NCI-H2227 treated with DMSO at 0.1 percent for 48 hours (cell line): ENCODE results near the gene MBD3.
A peak's percentile ranks its signal among the peaks of the same experiment; 100 is the strongest.

Experiments
- DNase-seq: peaks from one replicate; lab custom pipeline; 2025; lab: John Stamatoyannopoulos, UW

MBD3 gene

DNA sequence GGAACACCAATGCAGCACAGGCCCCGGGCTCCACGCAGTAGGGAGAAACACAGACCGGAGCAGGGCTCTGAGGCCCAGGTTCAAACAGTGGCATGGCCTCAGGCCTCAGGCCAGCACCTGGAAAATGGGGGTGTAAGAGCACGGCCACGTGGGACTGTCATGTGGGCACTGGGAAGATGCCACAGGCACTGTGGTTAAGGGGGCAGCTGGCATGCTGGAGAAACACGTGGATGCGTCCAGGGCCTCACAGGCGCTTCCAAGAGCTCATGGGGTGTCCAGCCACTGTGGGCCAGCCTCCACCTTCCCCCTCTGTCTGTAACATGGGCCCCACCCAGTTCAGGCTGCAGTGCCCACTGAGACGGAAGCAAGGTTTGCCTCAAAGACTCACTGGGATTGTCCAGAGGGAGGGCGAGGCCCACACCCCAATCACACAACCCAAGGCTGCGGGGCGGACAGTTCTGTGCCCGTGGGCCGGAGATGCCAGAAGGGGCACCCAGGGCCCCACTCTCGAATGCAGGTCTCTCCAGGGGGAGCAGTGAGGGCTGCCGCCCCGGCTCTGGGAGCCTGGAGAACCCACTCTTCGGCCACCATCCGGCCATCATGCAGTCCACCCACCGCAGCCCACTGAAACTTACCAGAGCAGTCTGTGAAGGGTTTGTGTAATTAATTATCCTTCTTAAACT, 6.3 kb upstream of the MBD3 start:
- DNase-seq: no peak

DNA sequence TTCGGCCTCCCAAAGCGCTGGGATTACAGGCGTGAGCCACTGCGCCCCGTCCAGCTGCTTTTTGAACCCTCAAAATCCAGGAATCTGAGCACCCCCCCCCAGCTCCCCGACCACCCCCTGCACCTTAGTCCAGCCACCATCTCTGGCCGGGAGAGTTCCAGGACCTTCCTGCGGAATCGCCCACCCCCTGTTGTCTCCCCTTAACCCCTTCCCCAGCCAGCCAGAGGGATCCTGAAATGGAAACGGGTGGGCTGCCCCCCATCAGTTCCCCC, 772 bp upstream of the MBD3 start:
- no peak for DNase-seq

DNA sequence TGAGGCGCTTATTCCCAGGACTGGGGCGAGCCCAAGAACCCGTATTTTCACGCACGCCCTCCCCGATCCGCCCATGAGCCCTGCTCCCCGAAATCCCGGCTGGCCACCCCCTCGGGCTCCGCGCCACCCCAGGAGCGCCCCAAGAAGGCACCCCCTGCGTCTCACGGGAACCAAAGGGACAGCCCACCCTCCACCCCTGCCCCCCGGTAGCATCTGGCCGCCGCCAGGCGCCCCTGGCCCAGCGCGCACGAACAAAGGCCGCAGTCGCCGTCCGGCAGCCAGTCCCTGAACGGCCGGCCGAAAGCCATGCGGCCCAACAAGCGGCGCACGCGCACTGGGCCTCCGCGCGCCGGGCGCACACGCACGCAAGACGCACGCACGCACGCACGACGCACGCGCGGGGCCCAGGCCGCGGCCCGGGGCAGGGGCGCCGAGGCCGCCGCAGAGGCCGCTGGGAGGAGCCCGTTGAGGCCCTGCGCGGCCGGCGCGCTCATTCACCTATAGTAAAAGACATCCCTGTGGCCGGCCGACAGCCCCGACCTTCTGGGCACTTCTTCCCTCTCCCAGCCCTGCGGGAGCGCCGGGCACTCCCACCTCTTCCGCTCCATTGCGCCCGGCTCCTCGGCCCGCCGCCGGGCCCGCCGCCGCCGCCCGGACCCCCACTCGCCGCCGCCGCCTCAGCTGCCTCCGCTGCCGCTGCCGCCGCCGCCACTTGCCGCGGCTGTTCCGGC, 476 bp downstream of the MBD3 start:
- DNase-seq: peak; percentile 54

DNA sequence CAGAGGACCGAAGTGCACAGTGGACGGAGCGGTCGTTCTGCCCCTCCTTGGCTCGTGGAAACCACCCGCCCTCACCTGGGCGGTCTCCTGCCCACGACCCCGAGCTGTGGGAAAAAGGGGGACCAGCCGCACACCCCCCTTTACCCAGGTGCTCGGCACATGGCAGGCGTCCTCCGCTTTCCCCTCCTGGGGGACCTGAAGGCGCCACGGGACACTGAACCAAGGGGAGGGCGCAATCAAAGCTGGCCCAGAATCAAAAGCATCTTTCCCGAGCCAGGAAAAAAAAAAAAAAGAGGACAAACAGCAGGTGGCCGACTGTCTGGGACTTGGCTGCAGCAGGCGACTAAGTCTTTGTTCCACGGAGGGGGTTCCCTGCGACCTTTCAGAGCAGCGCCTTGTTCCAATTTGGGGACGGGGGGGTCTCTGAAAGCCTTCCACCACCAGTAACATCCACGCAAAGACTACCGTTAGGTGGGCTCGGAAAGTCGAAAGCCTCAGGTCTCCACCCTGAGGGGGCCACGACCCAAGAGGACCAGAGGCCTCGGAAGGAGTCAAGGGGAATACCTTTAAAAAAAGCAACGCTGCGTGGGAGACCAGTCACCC, 1.1 kb downstream of the MBD3 start:
- no peak for DNase-seq

DNA sequence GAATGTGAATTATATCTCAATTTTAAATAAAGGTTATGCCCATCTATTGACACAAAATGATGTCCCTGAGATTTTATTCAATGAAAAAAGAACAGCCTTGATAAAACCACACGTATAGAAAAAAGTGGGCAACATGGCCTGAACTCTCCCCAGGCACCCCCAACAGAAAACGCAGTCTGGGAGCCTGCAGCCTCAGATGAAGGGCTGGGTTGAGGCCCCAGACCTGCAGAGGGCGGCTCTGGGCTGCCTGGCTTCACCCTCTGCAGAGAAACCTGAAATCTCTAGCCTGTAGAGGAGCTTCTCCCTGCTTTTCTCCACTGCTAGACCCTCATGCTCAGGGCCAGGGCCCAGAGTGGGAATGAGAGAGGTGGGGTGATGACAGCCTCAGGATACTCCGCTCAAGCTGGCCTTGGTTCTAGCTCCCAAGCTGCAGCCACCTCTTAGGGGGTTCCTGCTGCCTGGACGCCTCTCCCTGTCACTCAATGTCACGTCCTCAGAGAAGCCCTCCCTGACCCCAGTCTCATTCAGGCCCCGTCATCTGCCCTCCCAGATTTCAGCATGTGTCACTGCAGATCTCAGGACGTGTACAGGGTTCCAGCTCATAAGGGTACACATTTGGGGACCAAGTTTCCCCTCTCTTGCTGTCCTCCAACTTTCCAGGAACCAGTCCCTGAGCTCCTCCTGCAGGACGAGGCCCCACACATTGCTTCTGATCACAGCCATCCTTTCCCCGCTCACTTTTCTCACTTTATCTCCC, 1.8 kb downstream of the MBD3 start:
- DNase-seq: peak; percentile 6

DNA sequence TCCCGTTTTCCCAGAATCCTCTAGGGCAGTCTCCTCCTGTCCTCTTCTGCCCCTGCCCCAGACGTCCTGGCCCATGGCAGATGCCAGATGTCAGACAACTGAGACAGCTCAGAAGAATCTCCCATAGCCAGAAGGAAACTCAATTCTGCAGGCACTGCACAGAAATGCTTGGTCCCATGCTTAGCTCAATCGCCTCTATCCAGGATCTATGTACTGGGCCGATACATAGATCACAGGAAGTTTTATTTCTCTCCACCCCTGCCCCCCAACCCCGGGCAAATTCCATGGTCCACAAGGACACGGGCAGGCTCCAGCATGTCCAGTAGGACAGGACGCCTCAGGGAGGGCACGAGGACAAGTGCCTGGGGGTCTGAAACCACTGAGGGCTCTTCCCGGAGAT, 4.8 kb downstream of the MBD3 start:
- DNase-seq: no peak

DNA sequence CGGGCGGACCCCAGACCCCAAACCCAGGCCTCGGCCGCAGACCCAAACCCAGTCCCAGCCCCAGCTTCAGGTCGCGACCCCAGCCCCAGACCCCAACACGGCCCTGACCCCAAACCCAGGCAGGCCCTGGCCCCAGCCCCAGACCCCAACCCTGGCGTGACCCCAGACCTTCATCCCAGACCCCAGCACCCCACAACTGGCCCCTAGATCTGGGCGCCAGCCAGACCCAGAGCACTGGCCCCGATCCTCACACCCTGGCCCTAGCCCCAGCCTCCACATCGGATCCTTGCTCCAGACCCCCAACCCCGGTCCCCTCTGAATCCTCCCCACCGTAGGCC, 7.5 kb downstream of the MBD3 start:
- no peak for DNase-seq

DNA sequence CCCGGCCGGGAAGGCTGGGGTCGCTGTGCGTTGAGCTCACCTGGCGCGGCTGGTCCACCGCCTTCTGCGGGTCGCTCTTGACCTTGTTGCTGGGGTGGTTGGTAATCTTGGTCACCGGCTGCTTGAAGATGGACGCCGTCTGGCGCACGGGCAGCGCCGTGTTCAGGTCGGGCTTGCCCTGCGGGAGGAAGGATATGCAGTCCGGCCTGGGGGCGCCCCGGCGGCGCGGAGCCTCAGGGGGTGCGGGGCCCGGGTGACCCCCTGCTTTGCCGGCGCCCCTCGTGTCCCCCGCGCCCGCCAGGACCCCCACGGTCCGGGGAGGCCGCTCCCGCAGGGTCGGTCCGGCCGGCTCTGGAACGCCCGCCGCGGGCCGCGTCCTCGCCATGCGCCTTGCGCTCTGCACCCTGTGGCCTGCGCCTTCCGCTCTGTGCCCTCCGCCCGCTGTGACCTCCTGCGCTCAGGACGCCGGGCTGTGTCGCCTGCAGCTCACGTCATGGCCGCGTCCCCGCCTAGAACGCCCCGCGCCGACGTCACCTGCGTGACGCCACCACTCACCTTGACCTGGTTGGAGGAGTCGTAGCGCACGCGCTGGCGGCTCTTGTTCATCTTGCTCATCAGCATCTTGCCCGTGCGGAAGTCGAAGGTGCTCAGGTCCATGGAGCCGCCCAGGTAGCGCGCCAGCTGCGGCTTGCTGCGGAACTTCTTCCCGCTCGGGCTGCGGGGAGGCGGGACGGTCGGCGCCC, 8.0 kb downstream of the MBD3 start:
- DNase-seq: no peak

DNA sequence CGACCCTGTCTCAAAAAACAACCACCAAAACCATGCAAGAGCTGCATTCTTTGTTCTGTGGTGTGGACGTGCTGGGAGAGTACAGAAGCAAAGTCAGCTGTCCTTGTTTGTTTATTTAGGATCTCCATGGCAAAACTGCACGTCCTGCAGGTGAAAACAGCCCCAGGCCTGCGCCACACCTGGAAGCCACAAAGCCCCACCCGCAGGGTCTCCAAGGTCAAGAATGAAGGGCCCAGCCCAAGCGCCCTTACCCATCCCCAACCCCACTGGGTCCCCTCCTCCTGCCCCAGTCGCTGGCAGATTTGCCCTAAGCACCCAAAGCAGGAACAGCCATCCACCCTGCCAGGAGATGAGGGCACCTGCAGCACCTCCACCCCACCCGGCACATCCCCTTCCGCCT, 10.5 kb downstream of the MBD3 start:
- DNase-seq: no peak

DNA sequence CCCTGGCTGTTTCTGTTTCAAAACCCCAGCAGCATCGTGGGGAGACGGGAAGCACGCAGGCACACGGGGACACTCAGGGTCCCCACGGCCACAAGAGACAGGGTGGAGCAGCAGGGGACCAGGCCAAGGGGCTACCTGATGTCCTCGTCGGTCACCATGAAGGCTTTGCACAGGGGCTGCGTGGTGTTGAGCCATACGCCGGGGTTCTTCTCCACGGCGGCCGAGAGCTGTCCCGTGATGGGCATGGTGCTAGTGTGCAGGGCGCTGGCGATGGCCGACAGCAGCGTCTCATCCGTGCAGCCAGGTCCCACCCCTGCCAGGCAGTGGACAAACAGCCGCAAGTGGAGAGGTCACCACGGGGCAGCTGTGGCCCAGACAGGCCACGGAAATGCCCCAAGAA, 11.7 kb downstream of the MBD3 start:
- DNase-seq: no peak

DNA sequence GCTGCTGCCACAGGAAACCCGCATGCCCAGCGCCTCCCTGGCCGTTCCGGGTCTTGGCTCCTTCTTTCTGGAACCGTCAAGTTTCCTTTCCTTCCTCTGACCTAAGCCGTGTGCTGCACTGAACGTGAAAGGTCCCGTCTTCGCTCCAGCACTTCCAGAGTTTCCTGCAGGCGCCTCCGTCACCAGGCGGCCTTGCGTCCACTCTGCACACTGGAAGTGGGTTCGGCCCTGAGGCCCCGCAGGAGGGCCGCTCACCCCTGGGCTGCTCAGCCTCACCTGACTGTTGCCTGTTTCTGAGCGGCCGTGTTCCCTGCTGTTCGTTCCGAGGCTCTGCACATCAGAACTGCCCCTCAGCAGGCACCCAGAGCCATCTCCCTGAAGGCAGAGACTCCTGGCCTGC, 12.3 kb downstream of the MBD3 start:
- DNase-seq: no peak

DNA sequence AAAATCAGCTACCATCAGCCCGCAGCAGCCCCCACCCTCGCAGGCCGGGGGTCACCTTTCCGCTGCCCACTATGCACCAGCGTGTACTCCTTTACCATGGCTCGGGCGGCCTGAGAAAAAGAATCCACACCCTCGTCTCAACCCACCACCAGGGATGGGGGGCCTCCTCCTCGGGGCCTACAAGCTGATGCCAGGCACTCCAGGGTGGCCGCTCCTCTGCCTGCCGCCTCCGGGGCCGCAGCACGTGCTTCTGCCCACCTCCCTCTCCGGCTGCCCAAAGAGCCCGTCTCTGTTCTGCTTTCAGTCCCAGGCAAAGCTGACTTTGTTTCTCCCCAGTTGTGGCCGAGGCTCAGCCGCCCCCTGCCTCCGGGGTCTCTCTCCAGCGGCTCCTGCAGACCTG, 13.4 kb downstream of the MBD3 start:
- DNase-seq: no peak

DNA sequence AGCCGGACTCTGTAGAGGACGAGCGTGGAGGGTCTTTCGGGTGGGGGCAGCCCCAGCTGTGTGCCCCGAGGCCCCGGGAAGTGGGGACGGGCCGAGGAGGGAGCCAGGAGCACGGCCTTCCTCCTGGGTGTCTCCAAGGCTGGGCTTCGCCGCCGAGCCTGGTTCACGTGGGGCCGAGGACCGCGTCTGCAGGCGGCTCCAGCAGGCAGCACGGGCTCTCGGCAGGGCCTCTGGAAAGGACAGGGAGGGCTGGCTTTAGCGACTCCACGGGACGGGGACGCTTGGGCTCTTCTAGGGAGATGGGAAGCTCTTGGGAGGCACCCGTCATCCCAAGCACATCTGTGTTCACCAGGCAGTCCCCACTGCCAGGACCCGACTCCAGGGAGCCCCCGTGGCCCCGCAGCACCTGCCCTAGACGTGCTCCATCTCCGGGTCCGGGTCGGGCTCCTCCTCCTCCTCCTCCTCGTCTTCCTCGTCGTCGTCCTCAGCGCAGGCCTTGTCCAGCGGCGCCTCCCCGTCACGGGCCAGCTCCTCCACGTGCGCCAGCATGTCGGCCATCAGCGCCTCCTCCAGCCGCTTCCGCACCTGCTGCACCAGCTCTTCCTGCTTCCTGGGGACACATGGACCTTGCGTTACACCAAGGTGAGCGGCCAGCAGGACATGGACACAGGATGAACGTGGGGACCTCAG, 14.6 kb downstream of the MBD3 start:
- DNase-seq: no peak

DNA sequence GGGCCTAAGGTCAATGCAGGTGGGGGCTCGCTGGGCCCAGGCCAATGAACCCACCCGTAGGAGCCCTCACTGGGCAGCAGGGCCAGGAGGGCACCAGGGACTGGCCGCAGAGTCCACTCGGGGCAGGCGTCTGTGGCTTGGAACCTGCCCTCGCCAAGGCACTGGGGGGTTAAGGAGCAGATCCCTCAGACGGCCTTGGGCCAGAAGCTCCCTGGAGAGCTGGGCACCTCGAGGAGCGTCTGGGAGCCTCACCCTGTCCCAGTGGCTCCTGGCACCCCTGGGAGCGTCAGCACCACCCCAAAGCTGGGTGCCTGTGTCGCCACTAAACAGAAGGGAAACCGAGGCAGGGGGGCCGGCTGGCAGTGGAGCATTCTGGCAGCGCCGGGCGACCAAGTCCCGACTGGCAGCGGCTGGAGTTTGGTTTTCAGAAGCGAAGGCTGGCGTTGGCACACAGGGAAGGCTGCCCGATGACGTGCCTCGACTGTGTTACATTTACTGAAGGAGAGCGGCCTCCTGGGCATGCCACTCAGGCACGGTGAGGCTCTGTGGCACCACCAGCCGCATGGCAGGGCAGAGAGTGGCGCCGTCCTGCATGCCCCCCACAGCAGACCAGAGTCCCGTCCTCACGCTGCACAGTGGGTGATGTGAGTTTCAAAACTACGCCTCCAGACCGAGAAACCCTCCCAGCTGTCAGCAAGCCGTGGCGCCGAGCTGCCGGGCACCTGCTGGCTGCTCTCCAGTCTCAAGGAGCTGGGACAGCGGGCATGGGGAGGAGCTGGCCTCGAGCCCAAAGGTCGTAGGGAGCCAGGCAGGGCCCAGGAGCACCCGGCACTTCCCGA, 15.4 kb downstream of the MBD3 start:
- DNase-seq: no peak

DNA sequence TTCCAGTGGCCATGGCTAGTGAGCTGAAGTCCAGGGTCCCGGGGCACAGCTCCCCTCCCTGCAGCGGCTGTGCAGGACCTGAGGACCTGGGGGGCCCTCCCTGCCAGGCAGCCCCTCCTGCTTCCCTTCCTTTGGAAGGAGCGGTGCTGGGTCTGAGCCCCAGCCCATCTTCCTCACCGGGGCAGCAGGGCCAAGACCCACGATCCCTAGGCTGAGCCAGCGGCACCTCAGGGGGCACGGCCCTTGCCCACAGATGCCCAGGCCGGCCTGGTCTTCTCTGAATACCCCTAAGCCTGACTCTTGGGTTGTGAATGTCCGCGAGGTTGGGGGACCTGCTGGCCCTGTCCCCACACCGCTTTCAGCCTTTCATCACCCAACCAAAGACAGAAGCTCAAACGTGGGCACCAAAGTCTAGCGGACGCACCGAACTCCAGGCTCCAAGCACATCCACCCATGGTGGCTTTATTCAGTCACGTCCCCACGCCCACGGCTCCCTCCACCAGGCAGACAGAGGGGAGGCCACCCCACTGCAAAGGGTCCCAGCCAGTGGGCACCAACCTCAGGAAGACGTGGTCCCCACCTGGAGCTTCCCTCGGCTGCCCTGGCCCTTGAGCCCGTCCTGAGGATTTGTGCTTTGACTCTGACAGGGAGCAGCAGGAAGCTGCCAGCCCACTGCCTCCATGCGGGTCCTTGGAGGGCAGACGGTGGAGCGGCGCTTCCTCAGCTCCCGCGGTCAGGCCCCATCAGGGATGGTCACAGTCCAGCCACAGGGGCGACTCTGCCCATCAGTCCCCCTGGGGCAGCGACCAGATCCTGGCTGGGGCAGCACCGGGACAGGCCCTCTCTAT, 16.2 kb downstream of the MBD3 start:
- DNase-seq: no peak

DNA sequence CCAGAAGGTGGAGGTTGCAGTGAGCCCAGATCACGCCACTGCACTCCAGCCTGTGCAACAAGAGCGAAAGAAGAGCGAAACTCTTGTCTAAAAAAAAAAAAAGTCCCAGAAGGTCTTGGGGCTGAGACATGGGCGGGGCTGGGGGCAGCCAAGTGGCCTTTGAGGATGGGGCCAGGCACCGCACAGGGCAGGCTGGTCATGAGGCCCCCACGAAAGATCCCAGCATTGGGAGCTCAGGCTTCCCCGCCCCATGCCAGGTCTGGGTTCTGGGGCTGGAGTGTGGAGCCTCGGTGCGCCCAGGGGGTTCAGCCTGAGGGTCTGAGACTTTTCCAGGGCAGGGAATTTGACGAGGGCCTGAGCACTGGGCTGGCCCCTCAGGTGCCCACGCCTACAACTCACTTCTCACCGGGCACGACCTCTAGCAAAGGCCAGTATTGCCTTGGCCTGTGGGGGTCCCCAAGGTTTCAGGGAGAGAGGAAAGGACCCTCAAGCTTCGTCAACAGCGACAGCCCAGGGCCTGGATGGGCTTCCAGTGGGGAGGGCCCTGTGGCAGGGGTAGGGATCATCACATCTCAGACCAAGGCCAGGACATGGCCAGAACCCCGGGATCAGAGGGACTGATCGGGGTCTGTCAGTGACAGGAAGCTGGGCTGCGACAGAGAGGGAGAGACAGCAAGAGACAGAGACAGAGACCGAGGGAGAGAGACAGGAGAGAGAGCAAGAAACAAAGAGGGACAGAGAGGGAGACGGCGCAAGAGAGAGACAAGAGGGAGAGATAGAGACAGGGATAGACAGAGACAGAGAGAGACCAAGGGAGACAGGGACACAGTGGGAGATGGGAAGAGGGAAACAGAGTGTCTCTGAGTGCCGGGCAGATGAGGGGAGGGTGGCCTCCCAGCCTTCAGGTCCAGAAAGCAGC, 17.1 kb downstream of the MBD3 start:
- DNase-seq: no peak

DNA sequence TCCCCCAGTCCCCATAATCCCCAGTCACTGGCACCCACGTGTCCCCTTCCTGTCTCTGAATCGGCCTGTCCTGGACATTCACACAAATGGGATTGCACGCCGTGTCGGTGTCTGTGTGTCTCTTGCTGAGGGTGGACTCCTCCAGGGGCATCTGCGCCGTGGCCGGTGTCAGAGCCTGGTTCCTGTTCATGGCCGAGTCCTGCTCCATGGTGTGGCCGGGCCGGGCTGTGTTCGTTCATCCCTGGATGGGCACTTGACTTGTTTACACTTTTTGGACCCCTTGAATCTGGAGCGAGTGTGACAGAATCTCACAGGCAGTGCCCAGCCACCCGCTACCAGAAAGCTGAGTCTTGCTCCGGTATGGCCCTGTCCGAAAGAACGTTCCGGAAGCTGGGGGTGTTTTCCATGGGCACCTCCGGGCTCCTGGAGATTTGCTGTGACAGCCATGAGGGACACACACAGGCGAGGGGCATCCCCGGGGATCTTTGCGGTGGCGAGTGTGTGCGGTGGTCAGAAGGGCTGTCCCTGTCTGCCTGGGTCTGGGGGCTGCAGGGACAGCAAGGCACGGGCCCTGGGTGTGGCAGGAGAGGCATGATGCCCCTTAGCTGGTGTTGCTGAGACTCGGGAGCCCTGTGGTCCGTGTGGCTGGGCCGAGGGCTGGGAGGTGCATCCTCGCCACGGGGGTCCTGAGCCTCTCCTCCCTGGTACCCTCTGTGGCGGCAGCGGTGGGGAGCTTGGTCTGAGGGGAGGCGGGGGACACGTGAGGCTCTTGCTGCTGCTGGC, 18.1 kb downstream of the MBD3 start:
- no peak for DNase-seq

DNA sequence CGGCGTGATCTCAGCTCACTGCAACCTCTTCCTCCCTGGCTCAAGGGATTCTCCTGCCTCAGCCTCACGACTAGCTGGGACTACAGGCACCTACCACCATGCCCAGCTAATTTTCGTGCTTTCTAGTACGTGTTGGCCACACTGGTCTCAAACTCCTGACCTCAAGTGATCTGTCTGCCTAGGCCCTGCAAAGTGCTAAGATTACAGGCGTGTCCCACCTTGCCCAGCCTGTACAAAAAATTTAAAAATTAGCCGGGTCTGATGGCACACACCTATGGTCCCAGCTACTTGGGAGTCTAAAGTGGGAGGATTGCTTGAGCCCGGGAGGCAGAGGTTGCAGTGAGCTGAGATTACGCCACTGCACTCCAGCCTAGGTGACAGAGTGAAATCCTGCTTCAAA, 19.9 kb downstream of the MBD3 start:
- no peak for DNase-seq
